Measurements from ENCODE around the gene PPP4C.

Gene PPP4C

DNA sequence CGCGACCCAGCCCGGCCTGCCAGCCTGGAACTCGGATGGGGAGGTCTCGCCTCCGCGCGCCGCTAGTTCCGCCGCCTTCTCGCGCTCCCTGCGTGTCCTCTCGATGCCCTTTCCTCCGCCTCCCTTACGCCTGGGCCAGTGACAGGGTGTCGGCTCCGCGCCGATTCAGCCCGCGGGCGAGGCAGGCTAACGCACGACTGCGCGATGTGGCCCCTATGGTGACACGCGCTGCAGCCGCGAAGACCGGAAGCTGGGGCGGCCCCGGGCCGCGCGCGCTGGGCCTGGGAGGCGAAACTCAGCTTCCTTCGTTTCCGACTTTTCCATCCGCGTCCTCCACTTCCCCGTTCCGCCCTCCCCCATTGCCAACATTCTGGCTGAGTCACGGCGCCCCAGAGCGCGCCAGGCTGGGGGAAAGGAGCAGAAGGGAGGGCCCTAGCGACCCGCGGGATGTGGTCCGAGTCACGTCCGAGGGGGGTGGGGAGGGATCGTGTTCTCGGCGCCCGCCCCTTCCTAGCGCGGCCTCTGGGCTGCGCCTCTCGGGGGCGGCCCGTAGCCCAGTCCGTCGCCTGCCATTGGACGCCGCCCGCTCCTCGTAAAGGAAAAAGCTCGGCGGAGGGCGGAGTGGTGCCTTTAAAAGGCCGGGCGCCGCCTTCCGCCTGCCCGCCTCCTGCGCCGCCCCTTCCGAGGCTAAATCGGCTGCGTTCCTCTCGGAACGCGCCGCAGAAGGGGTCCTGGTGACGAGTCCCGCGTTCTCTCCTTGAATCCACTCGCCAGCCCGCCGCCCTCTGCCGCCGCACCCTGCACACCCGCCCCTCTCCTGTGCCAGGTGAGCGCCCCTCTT is 10.5 kb upstream of the PPP4C start, which contains the start of gene ALDOA:
Gene ALDOA (plus strand): TSS at position 659 of the 841 bp plus-strand sequence. CDS start 1,138 bp downstream, outside the sequence.
- TF ChIP-seq CTCF (IDR thresholded peaks at IDR 0.05; ENCODE audit: control insufficient read depth, extremely low read depth, insufficient read depth), result 0 out of 2 replicates have a peak, but pooled peaks have one; percentile 6
- H3K4me3 ChIP-seq (ENCODE audit: low read depth, low read length), result peak within 1 kb of the TSS; percentile 98
- DNase-seq (ENCODE audit: low read depth), result peak; percentile 91

DNA sequence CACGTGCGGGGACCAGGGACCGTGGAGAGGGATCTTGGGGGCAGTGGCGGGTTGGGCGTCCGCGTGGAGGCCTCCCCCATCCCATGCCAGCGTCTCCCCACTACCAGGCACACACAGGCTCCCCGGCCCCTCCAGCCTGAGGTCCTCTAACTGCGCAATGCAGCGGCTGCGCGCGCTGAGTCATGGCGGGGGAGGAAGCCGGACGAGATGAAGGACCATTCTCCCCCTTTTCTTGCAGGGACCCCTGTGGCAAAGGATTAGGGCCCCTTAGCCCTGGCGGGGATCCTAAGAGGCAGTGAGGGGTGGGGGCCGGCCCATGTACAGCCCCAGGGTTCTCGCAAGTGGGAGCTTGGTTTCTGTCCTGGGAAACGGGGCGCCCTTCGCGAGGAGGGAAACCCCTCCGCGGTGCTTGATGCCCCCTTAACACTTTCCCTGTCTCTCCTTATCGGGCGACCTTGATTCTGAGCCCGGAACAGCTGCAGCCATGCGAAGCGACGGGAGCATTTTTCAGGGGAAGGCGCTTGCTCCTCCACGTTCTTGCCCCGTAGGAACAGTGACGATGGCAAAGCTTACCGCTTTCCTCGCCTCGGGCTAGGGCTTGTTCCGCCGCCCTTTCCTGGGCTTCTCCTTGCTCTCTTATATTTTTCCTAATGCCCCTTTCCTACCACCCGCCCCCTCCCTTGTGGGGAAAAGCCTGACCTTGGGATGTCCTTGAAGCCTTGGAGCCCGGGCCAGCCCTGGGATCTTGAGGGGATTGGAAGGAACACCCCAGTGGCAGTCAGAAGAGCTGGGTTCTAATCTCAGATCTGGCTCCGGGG is 9.6 kb upstream of the PPP4C start:
- H3K4me3 ChIP-seq (ENCODE audit: low read depth, low read length), result peak overlapping the region; percentile 98
- DNase-seq (ENCODE audit: low read depth), result no peak
- no peak for TF ChIP-seq CTCF (IDR thresholded peaks at IDR 0.05; ENCODE audit: control insufficient read depth, extremely low read depth, insufficient read depth)

GRCh38 chr16:30066761-30067583 is 8.8 kb upstream of the PPP4C start:
- TF ChIP-seq CTCF (IDR thresholded peaks at IDR 0.05; ENCODE audit: control insufficient read depth, extremely low read depth, insufficient read depth), result no peak
- H3K4me3 ChIP-seq (ENCODE audit: low read depth, low read length), result peak overlapping the region; percentile 98
- DNase-seq (ENCODE audit: low read depth), result no peak

- DNase-seq (ENCODE audit: low read depth), result no peak
- no peak for TF ChIP-seq CTCF (IDR thresholded peaks at IDR 0.05; ENCODE audit: control insufficient read depth, extremely low read depth, insufficient read depth)
- H3K4me3 ChIP-seq (ENCODE audit: low read depth, low read length), result peak overlapping the region; percentile 98
Observed at GRCh38 chr16:30067584-30067916, 8.2 kb upstream of the PPP4C start.

DNA sequence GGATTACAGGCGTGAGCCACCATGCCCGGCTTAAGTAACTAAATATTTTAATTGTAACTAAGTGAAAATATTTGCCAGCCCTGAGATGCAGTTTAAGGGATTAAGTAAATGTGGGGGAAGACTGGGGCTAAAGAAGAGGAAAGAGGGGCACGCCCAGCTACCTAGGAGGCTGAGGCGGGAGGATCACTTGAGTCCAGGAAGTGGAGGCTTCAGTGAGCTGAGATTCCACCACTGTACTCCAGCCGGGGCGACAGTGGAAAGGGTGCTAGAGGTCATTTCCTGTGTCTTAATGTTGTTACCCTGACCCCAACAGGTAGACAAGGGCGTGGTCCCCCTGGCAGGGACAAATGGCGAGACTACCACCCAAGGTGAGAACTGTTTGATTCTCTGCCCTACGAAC is 7.5 kb upstream of the PPP4C start:
- TF ChIP-seq CTCF (IDR thresholded peaks at IDR 0.05; ENCODE audit: control insufficient read depth, extremely low read depth, insufficient read depth), result no peak
- DNase-seq (ENCODE audit: low read depth), result no peak
- H3K4me3 ChIP-seq (ENCODE audit: low read depth, low read length), result peak overlapping the region; percentile 98; the same call in 1 of the 2 replicates

DNA sequence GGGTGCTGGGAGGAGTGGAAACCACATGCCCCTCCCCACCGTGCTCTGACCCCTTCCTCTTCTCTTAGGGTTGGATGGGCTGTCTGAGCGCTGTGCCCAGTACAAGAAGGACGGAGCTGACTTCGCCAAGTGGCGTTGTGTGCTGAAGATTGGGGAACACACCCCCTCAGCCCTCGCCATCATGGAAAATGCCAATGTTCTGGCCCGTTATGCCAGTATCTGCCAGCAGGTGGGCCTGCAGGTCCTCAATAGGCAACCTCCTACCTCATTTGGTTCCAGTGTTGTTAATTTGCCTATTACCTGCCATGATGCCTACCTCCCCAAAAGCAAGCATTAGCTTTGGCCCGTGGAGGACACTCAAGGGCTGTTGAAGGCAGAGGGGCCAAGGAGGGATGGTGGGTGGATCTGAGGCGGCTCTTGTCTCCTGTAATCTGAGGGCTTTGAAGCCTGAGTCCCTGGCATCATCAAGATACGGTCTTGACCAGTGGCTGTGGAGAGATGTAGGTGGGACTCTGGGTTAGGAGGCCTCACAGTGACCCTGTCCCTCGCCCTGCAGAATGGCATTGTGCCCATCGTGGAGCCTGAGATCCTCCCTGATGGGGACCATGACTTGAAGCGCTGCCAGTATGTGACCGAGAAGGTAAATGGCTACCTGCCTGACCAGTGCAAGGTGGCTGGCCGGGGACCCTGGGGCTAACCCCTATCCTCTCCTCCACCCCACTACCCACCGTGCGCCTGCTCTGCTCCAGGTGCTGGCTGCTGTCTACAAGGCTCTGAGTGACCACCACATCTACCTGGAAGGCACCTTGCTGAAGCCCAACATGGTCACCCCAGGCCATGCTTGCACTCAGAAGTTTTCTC is 6.8 kb upstream of the PPP4C start:
- DNase-seq (ENCODE audit: low read depth), result no peak
- no peak overlapping the region for H3K4me3 ChIP-seq (ENCODE audit: low read depth, low read length)
- TF ChIP-seq CTCF (IDR thresholded peaks at IDR 0.05; ENCODE audit: control insufficient read depth, extremely low read depth, insufficient read depth), result peak; percentile 53
